NCI-H446 (cell line): ENCODE measurements around the gene SLF2.

Experiments used
- DNase-seq, 2 experiments: peaks; one replicate each; lab custom pipeline; 2025; lab: John Stamatoyannopoulos, UW

Gene SLF2

DNA sequence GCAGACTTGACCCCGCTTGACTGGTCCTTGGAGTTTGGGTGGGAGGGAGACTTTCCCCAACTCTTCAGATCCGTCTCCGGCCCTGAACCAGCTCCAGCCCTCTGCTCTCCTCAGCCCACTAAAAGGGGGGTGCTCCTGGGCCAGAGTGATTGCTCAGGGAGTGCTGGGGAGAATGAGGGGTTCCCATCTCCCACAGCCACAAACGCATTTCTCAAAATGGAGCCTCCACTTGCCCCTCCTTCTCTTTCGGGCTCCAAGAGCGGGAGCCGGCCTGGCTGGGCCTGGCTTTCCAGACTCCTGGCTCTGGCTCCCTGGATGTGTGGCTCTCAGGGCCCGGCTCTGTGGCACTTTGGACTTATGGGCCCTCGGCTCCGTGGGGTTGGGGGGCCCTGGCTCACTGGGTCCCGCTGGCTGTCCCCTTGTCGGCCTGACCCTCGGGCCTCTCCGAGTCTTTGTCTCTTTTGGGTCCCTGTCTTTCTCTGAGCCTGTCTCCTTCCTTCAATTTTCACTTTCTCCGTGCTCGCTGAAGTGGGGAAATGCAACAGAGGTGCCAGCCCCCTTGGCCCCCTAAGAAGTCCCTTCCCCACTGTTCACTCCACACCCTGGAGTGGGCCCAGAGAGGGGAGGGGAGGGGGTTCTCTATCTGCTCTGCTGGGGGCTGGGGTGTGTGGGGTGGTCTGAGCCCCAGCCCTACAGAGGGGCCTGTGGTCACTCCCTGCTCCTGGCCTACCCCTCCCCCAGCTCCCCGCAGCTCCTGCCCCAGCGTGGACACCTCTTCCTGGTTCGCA, 87.6 kb downstream of the SLF2 start:
- peak in 1 of 2 experiments; percentile 17 for DNase-seq

DNA sequence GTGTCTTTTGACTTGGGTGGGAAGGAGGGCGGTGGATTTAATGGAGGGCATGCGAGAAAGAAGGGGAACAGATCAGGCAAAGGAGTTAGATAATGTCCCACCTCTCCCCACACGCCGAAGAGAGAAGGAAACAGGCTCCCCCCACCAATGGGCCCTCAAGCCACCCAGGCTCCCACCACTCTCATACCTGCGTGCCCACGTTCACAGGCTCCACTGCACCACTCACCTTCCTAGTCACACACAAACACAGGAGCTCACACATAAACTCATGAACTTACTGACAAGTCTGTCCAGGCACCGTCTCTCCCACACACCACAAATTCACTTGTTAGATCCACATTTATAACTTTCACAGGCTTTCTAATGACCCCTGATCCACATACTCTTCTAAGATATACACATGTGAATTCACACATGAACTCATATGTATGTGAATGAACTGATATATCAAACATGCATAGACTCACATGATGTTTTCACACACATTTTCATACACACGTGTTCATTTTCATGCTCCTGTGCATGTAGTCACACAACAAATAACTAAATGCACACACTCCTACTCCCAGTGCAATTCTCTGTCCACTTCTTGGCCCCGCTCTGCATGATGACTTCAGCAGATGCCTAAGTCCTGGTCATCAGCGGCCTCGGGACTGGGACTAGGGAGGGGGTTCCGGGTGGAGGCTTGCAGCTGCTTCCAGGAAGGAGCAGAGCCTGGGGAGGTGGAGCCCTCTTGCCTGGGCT, 88.3 kb downstream of the SLF2 start:
- no peak for DNase-seq

DNA sequence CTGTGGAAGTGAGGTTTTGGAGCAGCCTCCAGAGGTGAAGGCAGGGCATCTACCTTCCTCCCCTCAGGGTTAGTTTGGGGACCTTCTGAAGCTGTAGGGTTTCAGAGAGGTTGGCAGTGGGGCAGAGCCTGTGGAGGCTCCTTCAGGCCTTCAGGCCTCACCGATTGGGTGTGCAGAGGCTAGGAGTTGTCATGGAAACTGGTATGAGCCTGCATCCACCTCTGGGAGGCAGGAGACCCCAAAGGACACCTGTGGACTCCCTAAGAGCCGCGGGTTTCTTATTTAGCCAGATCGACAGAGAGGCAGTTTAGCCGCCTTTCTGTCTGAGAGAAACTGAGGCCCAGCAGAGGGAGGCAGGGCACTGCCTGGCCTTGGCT, 88.9 kb downstream of the SLF2 start:
- no peak for DNase-seq

DNA sequence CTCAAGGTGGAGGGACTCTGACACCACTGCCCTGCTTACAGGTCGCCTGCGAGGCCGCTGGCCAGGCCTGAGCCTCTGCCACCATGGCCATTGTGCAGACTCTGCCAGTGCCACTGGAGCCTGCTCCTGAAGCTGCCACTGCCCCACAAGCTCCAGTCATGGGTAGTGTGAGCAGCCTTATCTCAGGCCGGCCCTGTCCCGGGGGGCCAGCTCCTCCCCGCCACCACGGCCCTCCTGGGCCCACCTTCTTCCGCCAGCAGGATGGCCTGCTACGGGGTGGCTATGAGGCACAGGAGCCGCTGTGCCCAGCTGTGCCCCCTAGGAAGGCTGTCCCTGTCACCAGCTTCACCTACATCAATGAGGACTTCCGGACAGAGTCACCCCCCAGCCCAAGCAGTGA, 89.7 kb downstream of the SLF2 start:
- no peak for DNase-seq

DNA sequence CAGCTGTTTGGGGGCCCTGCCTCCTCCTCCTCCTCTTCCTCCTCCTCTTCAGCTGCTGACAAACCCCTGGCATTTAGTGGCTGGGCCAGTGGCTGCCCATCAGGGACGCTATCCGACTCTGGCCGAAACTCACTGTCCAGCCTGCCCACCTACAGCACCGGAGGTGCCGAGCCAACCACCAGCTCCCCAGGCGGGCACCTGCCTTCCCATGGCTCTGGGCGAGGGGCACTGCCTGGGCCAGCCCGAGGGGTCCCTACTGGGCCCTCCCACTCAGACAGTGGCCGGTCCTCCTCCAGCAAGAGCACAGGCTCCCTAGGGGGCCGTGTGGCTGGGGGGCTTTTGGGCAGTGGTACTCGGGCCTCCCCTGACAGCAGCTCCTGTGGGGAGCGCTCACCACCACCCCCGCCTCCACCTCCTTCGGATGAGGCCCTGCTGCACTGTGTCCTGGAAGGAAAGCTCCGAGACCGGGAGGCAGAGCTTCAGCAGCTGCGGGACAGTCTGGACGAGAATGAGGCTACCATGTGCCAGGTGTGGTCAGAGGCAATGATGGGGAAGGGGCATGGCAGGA, 91.0 kb downstream of the SLF2 start:
- no peak for DNase-seq

DNA sequence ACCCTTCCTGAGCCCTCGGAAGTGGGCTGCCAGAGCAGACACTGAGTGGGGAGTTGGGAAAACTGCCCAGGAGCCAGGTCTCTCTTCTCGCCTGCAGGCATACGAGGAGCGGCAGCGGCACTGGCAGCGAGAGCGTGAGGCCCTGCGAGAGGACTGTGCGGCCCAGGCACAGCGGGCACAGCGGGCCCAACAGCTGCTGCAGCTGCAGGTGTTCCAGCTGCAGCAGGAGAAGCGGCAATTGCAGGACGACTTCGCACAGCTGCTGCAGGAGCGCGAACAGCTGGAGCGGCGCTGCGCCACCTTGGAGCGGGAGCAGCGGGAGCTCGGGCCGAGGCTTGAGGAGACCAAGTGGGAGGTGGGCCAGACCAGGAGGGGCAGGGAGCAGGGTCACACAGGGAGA, 92.6 kb downstream of the SLF2 start:
- no peak for DNase-seq

DNA sequence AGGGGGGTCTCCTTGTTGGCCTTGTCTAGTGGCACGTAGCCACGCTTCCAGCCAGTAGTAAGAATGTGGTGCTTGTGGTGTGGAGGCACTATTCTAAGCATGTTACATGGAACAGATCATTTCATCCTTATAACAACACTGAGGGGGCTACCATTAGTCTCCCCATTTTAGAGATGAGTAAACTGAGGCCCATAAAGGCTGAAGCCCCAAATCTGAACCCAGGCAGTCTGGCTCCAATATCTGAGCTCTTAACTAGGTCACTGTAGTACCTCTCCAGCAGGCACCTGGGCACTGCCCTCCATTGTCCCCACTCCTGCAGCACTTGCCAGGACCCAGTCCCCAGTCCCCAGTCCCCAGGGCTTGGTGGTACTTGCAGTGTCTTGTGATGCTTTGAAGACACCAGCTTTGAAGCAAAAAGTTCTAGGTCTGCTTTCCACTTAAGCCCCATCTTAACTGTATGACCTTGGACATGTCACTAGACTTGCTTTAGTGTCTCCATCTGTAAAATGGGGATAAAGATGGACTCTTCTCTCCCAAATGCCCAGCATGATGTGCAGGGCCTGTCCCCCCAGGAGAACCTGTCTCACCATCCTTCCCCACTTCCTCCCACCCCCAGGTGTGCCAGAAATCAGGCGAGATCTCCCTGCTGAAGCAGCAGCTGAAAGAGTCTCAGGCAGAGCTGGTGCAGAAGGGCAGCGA, 93.3 kb downstream of the SLF2 start:
- DNase-seq: no peak

DNA sequence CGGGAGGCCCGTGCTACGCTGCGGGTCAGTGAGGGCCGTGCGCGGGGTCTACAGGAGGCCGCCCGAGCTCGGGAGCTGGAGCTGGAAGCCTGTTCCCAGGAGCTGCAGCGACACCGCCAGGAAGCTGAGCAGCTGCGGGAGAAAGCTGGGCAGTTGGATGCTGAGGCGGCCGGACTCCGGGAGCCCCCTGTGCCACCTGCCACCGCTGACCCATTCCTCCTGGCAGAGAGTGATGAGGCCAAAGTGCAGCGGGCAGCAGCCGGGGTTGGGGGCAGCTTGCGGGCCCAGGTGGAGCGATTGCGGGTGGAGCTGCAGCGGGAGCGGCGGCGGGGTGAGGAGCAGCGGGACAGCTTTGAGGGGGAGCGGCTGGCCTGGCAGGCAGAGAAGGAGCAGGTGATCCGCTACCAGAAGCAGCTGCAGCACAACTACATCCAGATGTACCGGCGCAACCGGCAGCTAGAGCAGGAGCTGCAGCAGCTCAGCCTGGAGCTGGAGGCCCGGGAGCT, 93.9 kb downstream of the SLF2 start:
- DNase-seq: no peak

DNA sequence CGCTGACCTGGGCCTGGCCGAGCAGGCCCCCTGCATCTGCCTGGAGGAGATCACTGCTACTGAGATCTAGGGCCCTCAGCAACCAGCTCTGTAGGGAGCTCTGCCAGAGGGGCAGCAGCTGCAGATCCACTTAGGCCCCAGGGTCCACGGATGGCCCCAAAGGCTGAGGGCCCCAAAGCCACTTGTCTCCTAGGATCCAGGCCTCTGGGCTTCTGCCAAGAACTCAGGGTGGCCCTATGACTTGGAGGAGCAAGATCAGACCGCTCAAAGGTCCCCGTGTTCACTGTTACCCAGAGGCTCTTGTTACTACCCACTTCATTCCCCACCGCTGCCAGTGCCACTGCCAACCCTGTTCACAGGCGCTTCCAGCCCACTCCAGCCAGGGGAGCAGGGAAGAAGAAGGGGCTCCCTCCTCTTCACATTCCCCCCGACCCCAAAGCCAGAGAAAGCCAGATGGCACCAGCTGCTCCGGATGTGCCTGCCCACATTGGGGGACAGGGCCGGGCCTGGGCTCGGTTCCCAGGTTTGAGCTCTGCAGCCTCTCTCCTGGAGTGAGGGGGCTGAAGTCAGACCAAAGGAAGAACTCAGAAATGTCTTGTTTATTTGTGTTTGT, 94.4 kb downstream of the SLF2 start:
- DNase-seq: no peak

DNA sequence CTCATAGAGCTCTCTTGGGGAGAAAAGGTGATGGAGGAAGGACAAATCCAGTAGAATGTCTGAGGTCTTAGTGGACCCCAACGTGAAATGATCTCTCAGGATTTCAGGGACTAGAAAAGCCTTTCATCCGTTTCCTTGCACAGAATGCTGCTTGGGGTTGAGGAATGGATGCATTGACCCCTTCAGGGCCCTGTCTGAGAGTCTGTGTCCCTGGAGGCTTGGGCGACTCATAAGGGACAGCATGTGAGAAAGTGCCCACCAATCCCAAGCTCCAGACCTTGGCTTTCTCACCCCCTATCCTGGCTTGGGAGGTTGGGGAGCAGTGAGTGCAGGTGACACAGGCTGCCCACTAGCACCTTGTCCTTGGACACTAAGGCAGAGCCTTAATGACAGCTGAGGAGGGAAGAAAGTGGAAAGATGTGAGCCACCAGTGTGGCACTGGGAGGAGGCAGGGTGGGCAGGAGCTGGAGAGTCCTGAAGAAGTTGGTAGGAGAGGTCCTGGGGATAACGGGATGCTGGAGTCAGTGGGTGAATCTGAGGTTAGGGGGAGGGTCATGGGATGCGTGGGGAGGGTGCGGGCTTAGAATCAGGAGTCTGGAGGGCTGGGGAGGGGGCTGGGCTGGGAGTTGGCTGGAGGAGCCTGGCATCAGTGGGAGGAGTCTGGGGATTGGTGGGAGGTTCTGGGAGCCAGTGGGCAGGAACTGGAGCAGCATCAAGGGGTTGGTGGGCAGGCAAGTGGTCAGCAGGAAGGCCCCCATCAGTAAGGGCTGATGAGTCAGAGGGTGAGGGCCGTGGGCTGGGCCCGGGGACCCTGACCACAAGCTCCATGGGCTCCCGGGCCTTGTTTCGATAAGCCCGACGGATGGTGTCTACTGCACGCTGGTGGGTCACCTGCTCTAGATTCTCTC, 95.4 kb downstream of the SLF2 start:
- no peak for DNase-seq

DNA sequence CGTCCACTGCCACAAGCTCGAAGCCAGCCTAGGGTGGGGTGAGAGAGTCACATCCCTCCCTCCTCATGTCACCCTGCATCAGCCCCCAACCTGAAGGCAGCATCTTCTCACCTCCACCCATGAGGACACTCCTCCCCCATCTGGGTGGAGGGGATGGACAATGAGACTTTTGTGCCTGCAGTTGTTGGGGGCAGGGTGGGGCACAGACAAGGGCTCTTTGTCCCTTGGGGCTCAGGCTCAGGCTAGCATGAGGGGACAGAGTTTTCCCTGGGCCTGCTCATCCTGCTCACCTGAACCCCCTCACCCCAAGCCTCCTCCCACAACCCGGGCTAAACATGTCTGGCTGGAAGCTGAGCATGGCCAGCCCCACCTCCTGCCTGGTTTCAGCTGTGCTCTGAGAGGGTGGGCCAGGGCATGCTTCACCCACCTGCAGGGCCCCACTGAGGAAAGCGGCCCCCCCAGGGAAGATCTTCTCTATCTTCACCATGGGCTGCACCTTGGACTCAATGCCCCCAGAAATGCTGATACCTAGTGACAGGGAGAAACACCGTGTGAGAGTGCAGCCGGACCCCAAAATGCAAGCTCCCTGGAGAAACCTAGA, 96.2 kb downstream of the SLF2 start:
- DNase-seq: no peak

DNA sequence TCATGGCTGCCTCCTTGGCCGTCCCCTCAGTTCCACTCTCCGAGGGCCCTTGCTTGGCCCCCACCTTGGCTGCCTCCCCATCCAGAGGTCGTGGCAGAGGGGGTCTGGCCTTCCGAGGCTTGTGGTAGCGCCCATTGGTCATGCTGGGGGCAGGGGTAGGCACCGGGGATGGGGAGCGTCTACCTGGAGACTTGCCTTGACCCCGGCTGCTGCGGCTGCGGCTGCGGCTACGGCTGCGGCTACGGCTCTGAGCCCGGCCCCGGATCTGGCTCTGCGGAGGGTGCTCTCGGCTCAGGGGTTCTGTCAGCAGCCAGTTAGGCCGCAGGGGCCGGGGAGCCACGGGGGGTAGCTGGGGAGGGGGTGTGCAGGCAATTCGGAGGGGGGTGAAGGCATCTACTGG, 97.6 kb downstream of the SLF2 start:
- no peak for DNase-seq

DNA sequence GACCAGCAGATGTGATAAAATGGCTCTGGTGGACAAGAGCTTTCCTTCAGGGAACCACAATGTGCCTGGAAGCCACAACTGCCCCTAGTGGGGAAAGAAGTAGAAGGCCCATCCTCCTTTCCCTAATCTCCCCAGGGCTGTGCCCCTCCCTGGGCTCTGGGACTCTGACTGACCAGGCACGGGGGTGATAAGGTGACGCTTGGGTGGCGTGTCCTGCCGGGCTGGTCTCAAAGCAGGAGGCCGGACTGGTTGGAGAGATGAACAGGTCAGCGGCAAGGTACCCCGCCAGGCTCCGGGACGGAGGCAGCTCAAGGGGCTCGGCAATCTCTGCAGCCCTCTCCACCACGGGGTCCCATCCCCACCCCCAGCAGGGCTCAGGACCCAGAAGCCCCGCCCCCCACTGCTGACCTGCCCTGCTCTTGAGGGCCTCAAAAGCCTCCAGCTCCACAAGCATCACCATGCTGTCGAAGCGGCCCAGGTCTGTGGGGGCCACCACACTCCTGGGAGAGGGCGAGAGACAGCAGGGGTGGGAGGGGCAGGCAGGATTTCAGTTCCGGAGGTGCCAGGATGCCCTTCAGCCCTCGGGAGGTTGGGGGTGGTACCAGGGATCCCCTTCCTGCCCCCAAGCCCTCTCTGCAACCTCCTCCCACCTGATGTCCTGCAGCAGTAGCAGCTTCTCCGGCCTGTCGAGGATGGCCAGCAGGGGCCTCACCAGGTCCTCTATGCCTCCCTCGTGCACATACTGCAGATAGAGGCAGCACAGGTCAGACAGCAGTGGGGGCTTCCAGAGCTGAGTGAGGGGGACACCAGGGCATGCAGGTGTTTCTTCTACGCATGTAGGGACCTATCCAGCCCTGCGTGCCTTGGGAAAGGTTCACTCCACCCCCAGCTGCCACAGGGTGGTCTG, 99.0 kb downstream of the SLF2 start:
- DNase-seq: no peak

DNA sequence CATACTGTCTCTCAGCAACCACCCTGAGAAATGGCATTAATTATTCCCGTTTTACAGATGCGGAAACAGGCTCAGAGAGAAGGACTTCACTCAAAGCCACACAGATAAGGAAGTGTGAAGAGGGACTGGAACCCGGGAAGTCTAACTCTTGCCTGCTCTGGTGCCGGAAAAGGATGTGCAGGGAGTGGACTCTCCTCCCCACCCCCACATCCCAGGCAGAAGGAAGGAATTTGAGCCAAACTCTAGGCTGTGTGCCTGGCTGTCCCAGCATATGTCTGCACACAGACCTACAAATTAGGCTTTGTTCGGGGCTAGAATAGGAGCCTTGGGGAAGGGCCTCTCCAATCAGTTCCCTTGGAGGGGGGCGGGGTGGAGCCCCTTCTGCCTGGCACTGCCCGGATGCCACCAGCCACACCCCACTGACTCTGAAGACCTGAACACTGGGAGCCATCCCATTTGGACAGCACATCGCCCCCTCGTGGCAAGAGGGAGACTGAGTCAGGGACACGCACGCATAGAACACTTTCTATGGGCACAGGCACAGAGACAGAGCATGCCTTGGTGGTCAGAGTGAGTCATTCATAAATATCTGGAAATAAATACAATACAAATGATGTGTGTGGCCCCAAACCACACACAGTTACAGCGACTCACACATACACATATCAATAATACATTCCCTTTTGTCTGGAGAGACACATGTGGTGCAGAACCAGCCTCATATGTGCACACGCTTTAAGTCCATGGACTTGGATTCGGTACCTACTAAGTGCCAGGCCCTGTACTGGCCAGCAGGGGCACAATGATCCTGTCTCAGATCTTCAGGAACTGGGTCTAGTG, 100.0 kb downstream of the SLF2 start:
- peak; percentile 38 to 77 for DNase-seq

DNA sequence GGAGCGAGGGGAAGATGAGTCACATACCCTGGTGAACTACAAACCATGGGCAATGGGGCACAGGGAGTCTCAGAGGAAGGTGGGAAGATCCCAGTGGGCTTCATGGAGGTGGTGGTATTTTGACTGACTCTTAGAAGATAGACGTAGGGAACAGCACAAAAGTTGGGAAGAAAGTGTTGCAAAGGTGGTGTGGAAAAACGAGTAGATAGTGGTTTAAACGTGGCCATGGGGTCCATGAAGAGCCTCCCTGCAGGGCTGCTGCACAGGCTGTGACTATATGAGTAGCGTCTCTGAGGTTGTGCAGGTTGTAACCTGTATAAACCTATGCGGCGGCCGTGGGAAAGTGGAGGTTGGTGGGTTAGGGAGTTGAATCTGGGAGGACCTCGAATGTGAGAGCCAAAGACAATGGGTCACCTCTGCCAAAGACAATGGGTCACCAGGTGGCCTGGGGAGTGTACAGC, 100.6 kb downstream of the SLF2 start:
- no peak for DNase-seq

DNA sequence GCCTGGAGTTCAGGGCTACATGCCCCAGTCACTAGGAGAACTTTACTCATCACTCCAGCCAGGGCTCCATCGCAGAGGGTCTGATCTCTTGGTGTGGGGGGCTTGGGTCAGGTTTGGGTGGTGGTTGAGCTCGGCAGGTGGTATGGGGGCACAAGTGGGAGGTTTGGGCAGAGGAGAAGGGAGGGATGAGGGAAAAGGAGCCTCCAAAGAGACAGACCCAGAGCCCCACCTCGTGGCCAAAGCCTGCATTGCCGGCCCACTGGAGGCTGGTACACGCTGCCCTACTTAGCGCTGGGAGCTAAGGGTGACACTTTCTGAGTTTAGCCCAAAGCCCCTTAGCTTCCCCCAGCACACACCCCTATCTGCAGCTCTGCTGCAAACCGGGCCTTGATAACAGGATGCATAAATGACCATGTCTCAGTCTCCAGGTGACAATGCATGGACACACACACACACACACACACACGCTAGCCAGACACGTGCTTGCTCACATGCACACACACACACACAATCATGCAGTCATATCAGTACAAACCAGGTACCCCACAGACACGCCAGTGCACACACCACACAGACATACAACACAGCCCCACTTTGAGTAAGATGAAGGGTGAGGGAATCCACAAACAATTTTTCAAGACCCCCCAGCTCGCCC, 101.6 kb downstream of the SLF2 start:
- DNase-seq: peak; percentile 45 to 66
